Measurements from ENCODE around the gene C4orf17.

GRCh38 chr4:99490286-99490685, 20.5 kb upstream of the C4orf17 start:
- no peak for TF ChIP-seq CTCF (IDR thresholded peaks at IDR 0.05)
- no peak for TF ChIP-seq POLR2A (IDR thresholded peaks at IDR 0.05)
- TF ChIP-seq POLR2AphosphoS5 (IDR thresholded peaks at IDR 0.05), result no peak

Measured in prostate gland (tissue), 2 donors.